Activated naive CD4-positive, alpha-beta T cell treated with anti-CD3 and anti-CD28 coated beads for 36 hours (primary cell): ENCODE data around the gene ERCC4. TPM values are rescaled to one million over a fixed set of nuclear protein-coding genes. Genes with fewer than 3 reads are reported as not detected.

Source experiments
- CTCF ChIA-PET: fragments of 350-600 bp; sonication (Branson Sonifier 250); formaldehyde crosslinking; loops from one replicate; lab custom pipeline; 2021; ENCODE audit warnings: antibody characterized with exemption; lab: Charles Lee
- DNase-seq: peaks from one replicate; pipeline ENCODE4 v3.0.0-alpha.2; 2020
- H3K27ac Mint-ChIP-seq: one replicate; pipeline ENCODE4 v1.8.0; 2021; ENCODE audit warnings: mild to moderate bottlenecking, mixed read lengths
- H3K27me3 Mint-ChIP-seq: one replicate; pipeline ENCODE4 v1.8.0; 2021; ENCODE audit warnings: low read depth, mixed read lengths
- H3K36me3 Mint-ChIP-seq: one replicate; pipeline ENCODE4 v1.8.0; 2021; ENCODE audit warnings: low read depth, mixed read lengths
- H3K4me1 Mint-ChIP-seq: one replicate; pipeline ENCODE4 v1.8.0; 2021; ENCODE audit warnings: low read depth, mixed read lengths
- H3K4me3 Mint-ChIP-seq: one replicate; pipeline ENCODE4 v1.8.0; 2021; ENCODE audit warnings: mild to moderate bottlenecking, moderate library complexity, mixed read lengths
- H3K9me3 Mint-ChIP-seq: one replicate; pipeline ENCODE4 v1.8.0; 2021; ENCODE audit warnings: mixed read lengths
- intact Hi-C: fragments of 100-400 bp; cut with micrococcal nuclease; formaldehyde crosslinking; loops from one replicate; pipeline ENCODE4 v1.15.1; 2023
- total RNA-seq, 2 experiments: library from RNA; stranded (reverse); gene quantifications; one replicate each; pipeline ENCODE4 v1.2.3, GENCODE V29; 2021

The ERCC4 gene
- total RNA-seq, 2 experiments from 2014 or later: 10.3 to 10.7 TPM

DNA sequence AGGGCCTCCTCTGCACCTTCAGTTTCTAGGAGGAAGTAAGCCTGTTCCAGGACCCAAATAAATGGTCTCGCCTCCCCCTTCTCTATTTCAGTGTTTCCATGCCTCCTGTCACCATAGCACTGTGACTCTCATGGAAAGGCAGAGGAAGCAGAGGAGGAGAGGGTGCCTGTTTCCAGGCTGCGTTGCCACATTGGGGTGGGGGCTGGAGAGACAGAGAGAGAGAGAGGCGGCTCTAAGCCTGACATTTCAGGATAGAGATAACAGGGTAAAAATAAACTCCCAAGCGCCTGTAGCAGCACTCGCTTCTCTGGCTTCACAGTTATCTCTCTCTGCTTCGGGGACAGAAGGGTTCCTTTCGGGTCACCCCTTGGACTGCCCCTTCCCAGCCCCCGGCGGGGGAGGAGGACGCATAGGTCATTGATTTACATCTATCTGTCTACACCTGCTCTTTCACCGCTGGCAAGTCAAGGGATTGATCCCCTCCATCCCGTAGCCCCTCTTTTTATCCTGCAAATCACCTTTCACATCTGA is 80.0 kb downstream of the ERCC4 start:
- DNase-seq: no peak
- CTCF ChIA-PET: no interaction called here
- Mint-ChIP-seq H3K27me3 (peaks cover 19% of the 10 kb centered on the region), H3K27ac (no peak overlapping the region), H3K4me3 (no peak overlapping the region), H3K9me3 (no peaks in the 10 kb centered on the region), H3K4me1 (peaks cover 12% of the 10 kb centered on the region), H3K36me3 (no peaks in the 10 kb centered on the region)
- intact Hi-C loops: no loop called here

DNA sequence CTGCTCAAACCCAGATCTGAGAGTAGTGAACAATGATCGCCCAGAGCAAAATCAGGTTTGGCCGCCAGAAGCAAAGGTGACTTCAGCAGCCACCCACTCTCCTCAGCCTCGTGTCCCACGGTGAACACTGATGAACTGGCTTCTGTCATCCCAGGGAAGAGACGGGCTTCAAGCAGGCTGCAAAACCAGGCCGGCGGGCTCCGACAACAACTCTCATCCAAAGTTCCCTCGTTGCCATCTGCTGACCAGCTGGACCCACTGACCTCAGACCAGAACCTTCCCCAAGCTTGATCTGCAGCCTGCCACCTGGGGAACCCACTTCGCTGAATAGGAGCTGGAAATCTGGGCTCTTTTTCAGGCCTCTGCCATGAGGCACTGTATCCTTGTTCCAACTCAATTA is 81.6 kb downstream of the ERCC4 start:
- intact Hi-C loops: no loop called here
- Mint-ChIP-seq H3K27me3 (peaks cover 19% of the 10 kb centered on the region), H3K4me1 (peaks cover 12% of the 10 kb centered on the region), H3K36me3 (no peaks in the 10 kb centered on the region), H3K9me3 (no peaks in the 10 kb centered on the region), H3K27ac (no peak overlapping the region), H3K4me3 (no peak overlapping the region)
- CTCF ChIA-PET: no interaction called here
- no peak for DNase-seq

Other genes starting within 250 kb of the ERCC4 start
- gene MRTFB, start 151.2 kb downstream of the ERCC4 start, total RNA-seq: 1 to 10 TPM; 8.2 to 8.4 TPM